SJCRH30 (cell line): ENCODE data around the gene HLX. TPM values are rescaled to one million over a fixed set of nuclear protein-coding genes. Genes with fewer than 3 reads are reported as not detected.

Source experiments
- total RNA-seq: library from RNA; depleted of rRNA; stranded (reverse); fragments of >200 nt; shearing (Covaris generic); gene quantifications from 2 replicates; pipeline ENCODE4 v1.2.3, GENCODE V29; 2014; rRNA removed

Gene HLX
- total RNA-seq, 1 experiment from 2014 or later, result 15.4 TPM

Other genes with a start within 250 kb of the HLX start
- 1.6 and 1.8 TPM in 2 replicates for gene C1orf115, start 189.1 kb upstream of the HLX start, total RNA-seq
- gene MTARC2, start 131.1 kb upstream of the HLX start, total RNA-seq, result 5.4 and 5.6 TPM in 2 replicates
- gene MTARC1, start 92.5 kb upstream of the HLX start, total RNA-seq, result 1.5 and 1.6 TPM in 2 replicates